GDM1 (cell line): Measurements from ENCODE around the gene SLC9A9.

Experiments used
- DNase-seq: peaks from one replicate; lab custom pipeline; 2025; lab: John Stamatoyannopoulos, UW

Gene SLC9A9

GRCh38 chr3:143597774-143598652 is 250.3 kb downstream of the SLC9A9 start:
- no peak for DNase-seq

- DNase-seq: no peak
These were observed 251.2 kb downstream of the SLC9A9 start for GRCh38 chr3:143596957-143597642.

- no peak for DNase-seq
These were observed 252.7 kb downstream of the SLC9A9 start for GRCh38 chr3:143595456-143596077.

DNA sequence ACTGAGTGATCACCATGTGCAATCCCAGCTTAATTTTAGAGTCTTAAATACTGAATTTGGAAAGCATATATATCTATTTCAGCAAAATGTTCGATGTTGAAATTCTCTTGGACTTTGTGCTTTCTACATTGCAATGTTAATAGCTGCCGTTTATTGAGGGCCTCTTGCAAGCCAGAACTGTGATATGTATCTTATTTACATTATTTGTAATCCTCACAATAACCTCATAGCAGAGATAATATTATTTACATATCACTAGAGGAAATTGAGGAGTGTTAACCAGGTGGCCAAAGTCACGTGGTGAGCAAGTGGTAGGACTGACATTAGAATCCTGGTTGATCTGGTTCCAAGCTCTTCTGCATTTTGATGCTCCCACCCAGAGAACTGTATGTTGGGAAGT is 254.1 kb downstream of the SLC9A9 start:
- DNase-seq: no peak

DNA sequence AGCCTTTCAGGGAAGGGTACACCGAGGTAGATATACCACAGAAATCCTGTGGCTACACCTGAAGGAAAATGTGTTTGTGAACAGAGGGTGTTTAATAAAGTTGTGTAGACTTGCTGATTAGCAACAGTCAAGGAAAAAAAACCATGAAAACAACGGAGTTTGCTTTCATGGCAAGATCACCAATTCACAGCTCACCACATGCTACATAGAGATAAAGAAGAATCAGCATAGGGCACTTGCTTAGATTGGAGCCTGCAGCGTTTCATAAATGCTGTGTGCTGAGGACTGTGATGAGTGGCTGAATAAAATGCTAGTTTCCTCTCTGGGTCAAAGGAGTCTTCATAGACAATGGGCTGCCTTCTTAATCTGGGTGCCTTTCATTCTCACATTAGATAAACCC is 257.6 kb downstream of the SLC9A9 start:
- DNase-seq: no peak

DNA sequence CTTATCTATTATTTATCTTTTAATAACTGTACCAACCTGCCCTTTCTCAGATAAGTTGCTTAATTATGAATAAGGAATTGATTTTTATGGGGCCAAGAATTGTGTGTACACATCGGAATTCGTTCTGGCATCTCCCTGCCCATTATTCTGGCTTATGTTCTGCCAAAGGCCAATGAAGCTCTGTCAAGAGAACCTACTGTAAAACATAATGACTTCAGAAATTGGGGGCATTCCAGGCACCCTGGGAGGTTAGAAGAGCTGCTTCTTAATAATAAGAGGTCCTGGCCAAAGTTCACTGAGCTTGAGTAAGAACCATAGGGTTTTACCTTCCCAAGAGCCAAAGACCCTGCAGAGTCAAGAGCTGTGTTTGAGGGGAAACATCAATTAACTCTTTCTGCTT is 261.7 kb downstream of the SLC9A9 start:
- no peak for DNase-seq

- DNase-seq: no peak
These were observed 262.4 kb downstream of the SLC9A9 start for GRCh38 chr3:143585720-143586456.

DNA sequence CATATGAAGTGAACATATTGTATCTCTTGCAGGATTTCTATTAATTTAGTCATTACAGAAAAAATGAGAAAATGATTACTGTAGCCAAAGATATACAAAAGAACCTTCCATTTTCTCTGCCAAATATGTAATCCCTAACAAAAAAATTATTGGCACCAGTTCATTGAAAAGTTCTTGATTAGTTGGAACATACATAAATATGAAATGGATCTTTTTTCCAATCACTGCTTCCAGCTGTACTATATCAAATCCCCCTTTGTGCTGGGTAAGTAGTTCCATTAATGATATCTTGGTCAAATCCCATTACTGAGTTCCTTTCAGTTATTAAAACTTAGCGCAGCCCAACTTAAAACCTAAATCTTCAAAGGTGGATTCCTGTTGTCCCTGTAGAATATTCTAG is 263.8 kb downstream of the SLC9A9 start:
- no peak for DNase-seq

DNA sequence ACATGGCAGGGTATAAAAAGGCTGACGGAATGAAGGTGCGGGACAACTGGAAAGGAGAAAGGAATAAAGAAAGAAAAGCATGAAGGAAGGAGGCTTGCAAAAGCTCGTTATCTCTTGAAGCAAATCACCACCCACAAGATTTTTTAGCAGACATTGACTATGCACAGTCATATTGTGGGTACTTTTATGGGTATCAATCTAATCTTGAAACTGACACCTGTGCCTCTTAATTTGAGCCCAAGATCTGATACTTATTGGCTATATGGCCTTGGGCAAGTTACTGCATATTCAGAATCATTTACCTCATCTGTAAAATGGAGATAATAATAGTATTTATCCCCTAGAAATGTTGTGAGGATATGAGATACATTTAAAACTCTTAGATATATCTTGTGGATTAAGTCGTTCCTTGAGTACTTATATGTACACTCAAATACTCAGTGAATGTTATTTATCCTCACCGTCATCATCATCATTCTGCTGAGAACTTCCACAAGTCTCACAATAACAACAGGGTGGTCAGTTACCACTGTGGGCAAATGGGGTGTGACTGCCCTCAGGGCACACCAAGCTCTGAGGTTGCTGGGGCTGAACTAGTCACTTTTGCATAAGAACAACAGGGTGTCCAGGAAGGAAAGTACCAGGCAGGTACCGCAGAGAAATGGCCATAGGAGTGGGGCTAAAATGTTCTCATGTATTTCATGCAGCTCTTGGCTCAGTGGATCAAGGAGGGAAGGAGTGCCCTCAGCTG is 266.1 kb downstream of the SLC9A9 start:
- DNase-seq: no peak

GRCh38 chr3:143578810-143579435 is 269.3 kb downstream of the SLC9A9 start:
- no peak for DNase-seq

GRCh38 chr3:143576568-143577270 is 271.5 kb downstream of the SLC9A9 start:
- DNase-seq: no peak

DNA sequence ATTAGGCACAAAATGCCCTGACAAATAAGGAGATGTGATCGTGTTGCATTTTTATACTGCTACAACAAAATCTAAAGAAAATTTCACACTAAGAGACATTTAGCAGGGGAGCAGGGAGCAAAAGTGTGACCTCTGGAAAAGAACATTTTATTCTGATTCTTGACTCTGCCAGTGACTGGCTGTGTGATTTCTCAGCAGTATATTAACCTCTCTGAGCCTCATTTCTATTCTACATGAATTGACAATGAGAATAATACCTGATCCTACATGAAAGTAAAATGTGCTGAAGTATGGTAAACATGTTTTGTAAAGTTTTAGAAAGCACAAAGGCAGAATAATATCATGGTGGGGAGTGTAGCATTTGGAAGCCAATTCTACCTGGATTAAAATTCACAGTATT is 273.3 kb downstream of the SLC9A9 start:
- DNase-seq: no peak

DNA sequence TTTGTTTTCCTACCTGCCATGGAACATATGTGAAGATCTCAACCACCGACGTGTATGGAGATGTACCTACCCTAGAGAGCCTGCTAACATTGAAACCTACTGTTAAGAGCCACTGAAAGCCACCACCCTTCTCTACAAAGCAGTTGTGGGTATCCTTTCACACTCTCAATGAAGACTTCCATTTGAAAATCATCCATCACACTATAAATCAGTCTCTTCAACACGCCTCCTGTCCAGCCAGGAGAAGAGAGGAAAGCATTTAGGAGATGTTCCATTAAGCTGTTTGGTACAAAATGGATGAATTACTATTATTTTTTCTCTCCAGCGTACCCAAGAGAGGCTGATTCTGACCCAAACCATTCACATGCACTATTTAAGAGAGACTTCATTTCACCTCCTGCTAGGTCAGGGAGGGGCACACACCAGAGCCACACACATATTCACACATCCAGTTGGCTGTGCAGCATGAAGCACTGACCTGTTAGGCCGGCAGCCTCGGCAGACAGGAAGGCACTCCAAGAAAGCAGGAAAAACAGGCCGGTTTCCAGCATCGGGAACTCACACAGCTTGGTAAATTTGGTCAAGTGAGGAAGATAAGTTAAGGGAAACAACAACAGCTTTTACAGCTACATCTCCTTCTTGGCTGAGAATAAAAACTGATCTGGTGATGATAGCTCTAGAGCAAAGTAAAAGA is 274.5 kb downstream of the SLC9A9 start:
- no peak for DNase-seq

DNA sequence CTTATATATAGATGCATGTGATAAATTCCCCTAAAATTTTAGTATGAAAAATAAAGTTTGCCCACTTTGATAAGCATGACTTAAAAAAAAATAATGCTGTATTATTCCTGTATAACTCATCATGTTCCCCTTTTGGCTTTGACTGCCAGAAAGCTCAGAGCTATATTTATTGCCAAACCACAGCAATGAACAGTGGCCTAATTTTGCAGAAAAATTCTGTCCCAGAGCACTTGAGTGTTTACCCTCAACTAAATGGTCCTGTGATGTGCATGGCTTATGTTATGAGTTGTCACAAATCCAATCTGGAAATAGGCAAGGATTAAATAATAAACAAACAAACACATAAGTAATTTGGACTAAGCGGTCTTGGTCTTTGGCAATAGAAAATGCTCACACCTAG is 276.7 kb downstream of the SLC9A9 start:
- no peak for DNase-seq

- DNase-seq: no peak
These were observed 280.4 kb downstream of the SLC9A9 start for GRCh38 chr3:143567823-143568222.

- DNase-seq: no peak
These were observed 282.3 kb downstream of the SLC9A9 start for GRCh38 chr3:143565951-143566350.

DNA sequence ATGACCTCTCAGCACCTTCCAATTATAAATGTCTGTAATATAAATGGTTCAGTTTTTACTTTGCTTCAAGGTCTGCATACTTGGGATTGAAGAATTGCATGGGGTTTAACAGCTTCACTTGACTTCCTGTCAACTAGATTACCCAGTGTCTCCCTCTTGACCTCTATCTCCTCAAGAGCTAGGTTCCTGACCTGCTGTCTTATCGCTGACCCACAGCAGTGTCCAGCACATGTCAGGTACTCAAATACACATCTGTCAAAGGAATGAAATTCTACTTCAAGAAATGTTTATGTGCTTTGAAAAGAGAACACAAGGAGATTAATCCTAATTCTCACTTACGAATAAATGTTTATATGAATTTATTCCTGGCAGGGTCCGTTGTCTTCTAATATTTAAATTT is 284.5 kb downstream of the SLC9A9 start:
- no peak for DNase-seq

DNA sequence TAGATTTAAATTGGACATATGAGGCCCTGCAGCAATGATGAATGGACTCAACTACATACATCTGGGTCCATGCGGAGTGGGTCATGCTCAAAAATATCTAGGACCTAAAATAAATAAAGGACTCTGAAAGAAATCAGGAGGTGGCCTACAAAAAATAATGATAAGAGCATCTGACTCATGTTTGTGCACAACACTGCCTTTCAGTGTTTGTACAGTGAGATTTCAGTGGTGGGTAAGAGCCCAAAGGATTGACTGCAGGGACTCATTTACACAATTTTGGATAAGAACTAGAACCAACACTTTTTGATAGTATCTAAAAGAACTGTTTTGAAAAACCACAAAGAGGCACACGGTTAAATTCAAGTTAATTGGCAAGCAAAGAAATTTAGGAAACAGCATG is 285.5 kb downstream of the SLC9A9 start:
- DNase-seq: no peak

- no peak for DNase-seq
These were observed 289.0 kb downstream of the SLC9A9 start for GRCh38 chr3:143559296-143559695.

DNA sequence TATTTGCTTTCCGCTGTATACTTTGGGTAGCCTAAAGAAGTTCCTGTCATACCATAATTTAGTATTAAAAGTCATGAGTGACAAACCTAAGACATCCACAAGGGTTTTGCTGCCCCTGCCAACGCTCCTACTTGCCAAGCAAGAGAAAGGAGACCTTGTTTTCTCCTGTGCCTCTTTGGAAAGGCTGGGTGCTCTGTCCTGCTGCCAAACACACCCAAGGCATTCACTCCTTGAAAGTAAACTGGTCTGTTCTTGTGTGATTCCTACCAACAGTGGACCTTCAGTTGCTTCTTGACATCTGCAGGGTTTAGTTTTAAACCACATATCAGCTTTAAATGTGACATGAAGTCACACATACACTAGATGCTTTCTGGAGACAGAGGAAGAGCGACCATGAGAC is 295.4 kb downstream of the SLC9A9 start:
- no peak for DNase-seq
